ENCODE data around the gene ANTXR1. TPM values are rescaled to one million over a fixed set of nuclear protein-coding genes. Genes with fewer than 3 reads are reported as not detected.

The ANTXR1 gene
- total RNA-seq, 1 experiment from 2014 or later: 0.27 TPM

DNA sequence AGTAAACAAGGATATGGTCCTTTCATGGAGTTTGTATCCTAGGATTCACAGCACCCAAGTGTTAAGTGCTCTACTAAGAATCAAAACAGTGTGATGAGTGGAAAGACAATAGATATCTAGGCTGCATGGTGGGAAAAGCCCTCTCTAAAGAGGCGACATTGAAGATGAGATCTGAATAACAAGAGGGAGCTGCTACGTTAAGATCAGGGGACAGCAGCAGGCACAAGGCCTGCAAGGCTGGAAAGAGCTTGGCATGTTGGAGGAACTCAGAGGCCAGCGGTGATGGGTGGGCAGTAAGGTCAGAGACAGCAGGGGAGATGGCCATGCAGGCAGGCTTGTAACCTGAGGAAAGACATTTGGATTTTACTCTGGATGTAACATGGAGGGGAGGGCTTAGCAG lies 196.5 kb downstream of the ANTXR1 start:
- Mint-ChIP-seq H3K4me3 (ENCODE audit: unreplicated experiment) (no peak overlapping the region), H3K36me3 (ENCODE audit: insufficient read depth, unreplicated experiment) (no peaks in the 10 kb centered on the region), H3K27me3 (ENCODE audit: insufficient read depth, unreplicated experiment) (peaks cover 4% of the 10 kb centered on the region), H3K4me1 (ENCODE audit: low read depth, unreplicated experiment) (no peaks in the 10 kb centered on the region), H3K27ac (ENCODE audit: unreplicated experiment) (no peak overlapping the region), H3K9me3 (ENCODE audit: unreplicated experiment) (peaks cover 10% of the 10 kb centered on the region)
- no peaks in the 10 kb centered on the region for H3K36me3 ChIP-seq (ENCODE audit: control insufficient read depth, insufficient read depth, low read length)
- ChIA-PET POLR2A (no interaction called here), CTCF (no interaction called here)
- BruUV-seq (replicated peaks): no TSS peak
- H3K9me3 ChIP-seq: no peaks in the 10 kb centered on the region; the same call in 1 of the 2 replicates
- no peak overlapping the region for H3K4me3 ChIP-seq (ENCODE audit: low read depth, low read length)
- TF ChIP-seq, protein P1, sequence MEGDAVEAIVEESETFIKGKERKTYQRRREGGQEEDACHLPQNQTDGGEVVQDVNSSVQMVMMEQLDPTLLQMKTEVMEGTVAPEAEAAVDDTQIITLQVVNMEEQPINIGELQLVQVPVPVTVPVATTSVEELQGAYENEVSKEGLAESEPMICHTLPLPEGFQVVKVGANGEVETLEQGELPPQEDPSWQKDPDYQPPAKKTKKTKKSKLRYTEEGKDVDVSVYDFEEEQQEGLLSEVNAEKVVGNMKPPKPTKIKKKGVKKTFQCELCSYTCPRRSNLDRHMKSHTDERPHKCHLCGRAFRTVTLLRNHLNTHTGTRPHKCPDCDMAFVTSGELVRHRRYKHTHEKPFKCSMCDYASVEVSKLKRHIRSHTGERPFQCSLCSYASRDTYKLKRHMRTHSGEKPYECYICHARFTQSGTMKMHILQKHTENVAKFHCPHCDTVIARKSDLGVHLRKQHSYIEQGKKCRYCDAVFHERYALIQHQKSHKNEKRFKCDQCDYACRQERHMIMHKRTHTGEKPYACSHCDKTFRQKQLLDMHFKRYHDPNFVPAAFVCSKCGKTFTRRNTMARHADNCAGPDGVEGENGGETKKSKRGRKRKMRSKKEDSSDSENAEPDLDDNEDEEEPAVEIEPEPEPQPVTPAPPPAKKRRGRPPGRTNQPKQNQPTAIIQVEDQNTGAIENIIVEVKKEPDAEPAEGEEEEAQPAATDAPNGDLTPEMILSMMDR (IDR thresholded peaks at IDR 0.05; ENCODE audit: insufficient read depth in 1 of 2, low read depth in 1 of 2, low read length in 1 of 2, severe bottlenecking in 1 of 2, unreplicated experiment in 1 of 2): no peak
- no peak for DNase-seq
- no peaks in the 10 kb centered on the region for H3K27me3 ChIP-seq (replicated peaks; ENCODE audit: control insufficient read depth, insufficient read depth, low read length)
- H3K4me1 ChIP-seq: no peaks in the 10 kb centered on the region
- intact Hi-C loops (cut with micrococcal nuclease; ENCODE audit: unreplicated experiment): no loop called here

DNA sequence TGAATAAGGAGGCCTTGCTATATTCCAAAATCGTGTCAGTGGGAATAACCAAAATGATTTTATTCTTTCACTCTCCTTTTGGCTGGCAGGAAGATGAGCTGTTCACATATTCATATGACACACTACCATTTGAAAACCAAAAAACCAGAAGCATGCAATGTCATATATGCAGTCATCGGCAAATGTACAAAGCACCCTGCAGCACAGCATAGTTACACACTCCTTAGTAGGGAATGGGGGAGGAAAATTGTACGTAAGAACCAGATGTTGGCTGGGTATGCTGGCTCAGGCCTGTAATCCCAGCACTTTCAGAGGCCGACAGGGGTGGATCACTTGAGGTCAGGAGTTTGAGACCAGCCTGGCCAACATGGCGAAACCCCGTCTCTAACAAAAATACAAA lies 197.4 kb downstream of the ANTXR1 start:
- H3K4me1 ChIP-seq: no peaks in the 10 kb centered on the region
- Mint-ChIP-seq H3K36me3 (ENCODE audit: insufficient read depth, unreplicated experiment) (no peaks in the 10 kb centered on the region), H3K27me3 (ENCODE audit: insufficient read depth, unreplicated experiment) (no peaks in the 10 kb centered on the region), H3K4me3 (ENCODE audit: unreplicated experiment) (no peak overlapping the region), H3K4me1 (ENCODE audit: low read depth, unreplicated experiment) (no peaks in the 10 kb centered on the region), H3K9me3 (ENCODE audit: unreplicated experiment) (peaks cover 10% of the 10 kb centered on the region), H3K27ac (ENCODE audit: unreplicated experiment) (no peak overlapping the region)
- no TSS peak for BruUV-seq (replicated peaks)
- no peaks in the 10 kb centered on the region for H3K36me3 ChIP-seq (ENCODE audit: control insufficient read depth, insufficient read depth, low read length)
- intact Hi-C loops (cut with micrococcal nuclease; ENCODE audit: unreplicated experiment): no loop called here
- TF ChIP-seq, protein P1 (IDR thresholded peaks at IDR 0.05; ENCODE audit: insufficient read depth in 1 of 2, low read depth in 1 of 2, low read length in 1 of 2, severe bottlenecking in 1 of 2, unreplicated experiment in 1 of 2): no peak
- DNase-seq: no peak
- no peaks in the 10 kb centered on the region for H3K27me3 ChIP-seq (replicated peaks; ENCODE audit: control insufficient read depth, insufficient read depth, low read length)
- H3K4me3 ChIP-seq (ENCODE audit: low read depth, low read length): no peak overlapping the region
- H3K9me3 ChIP-seq: no peaks in the 10 kb centered on the region; the same call in 1 of the 2 replicates
- POLR2A ChIA-PET: no interaction called here
- CTCF ChIA-PET: no interaction called here

DNA sequence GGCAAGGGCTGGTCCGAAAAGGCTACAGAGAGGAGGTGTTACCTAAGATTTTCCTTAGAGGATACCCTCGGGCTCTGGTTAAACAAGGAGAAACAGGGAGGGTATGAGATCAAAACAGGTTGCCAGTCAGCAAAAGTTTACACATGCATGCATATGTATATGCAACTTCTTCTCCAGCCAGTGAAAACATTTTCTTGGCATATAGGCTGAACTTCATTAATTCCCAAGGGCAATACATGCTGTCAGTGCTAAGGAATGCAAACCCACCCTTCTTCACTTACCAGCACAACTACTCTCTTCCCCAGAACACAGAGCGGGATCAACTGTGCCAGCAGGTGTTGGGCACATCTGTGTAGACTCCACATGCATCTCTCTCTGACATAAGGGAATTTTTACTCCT lies 198.1 kb downstream of the ANTXR1 start:
- CTCF ChIA-PET: no interaction called here
- no peaks in the 10 kb centered on the region for H3K36me3 ChIP-seq (ENCODE audit: control insufficient read depth, insufficient read depth, low read length)
- no peaks in the 10 kb centered on the region; the same call in 1 of the 2 replicates for H3K9me3 ChIP-seq
- H3K27ac Mint-ChIP-seq (ENCODE audit: unreplicated experiment): no peak overlapping the region
- peaks cover 10% of the 10 kb centered on the region for H3K9me3 Mint-ChIP-seq (ENCODE audit: unreplicated experiment)
- no peak overlapping the region for H3K4me3 Mint-ChIP-seq (ENCODE audit: unreplicated experiment)
- POLR2A ChIA-PET: no interaction called here
- H3K27me3 ChIP-seq (replicated peaks; ENCODE audit: control insufficient read depth, insufficient read depth, low read length): no peaks in the 10 kb centered on the region
- H3K4me1 ChIP-seq: no peaks in the 10 kb centered on the region
- intact Hi-C loops (cut with micrococcal nuclease; ENCODE audit: unreplicated experiment): no loop called here
- no peaks in the 10 kb centered on the region for H3K27me3 Mint-ChIP-seq (ENCODE audit: insufficient read depth, unreplicated experiment)
- BruUV-seq (replicated peaks): no TSS peak
- DNase-seq: no peak
- no peak overlapping the region for H3K4me3 ChIP-seq (ENCODE audit: low read depth, low read length)
- H3K36me3 Mint-ChIP-seq (ENCODE audit: insufficient read depth, unreplicated experiment): no peaks in the 10 kb centered on the region
- TF ChIP-seq, protein P1 (IDR thresholded peaks at IDR 0.05; ENCODE audit: insufficient read depth in 1 of 2, low read depth in 1 of 2, low read length in 1 of 2, severe bottlenecking in 1 of 2, unreplicated experiment in 1 of 2): no peak
- no peaks in the 10 kb centered on the region for H3K4me1 Mint-ChIP-seq (ENCODE audit: low read depth, unreplicated experiment)

Data from Caco-2 (cell line).